Transverse colon (tissue), 4 donors: ENCODE results near the gene OTOL1.

Source experiments
- POLR2AphosphoS5 ChIP-seq, 3 donors: sonication (generic); formaldehyde crosslinking; IDR thresholded peaks; one replicate each; pipeline ENCODE4 v1.6.1; 2016; ENCODE audit warnings: antibody characterized with exemption in 3 of 3
- TF ChIP-seq, protein P1 (sequence below), 5 experiments: fragments of 200-600 bp in 3 of 5; fragments of 450-650 bp in 2 of 5; sonication (generic) in 3 of 5; IDR thresholded peaks; 1 replicate in 2 of 5; 2 replicates in 3 of 5; pipeline ENCODE4 v1.5.1; 2016 to 2017; ENCODE audit warnings: antibody characterized with exemption in 5 of 5, inconsistent platforms in 3 of 5, mild to moderate bottlenecking in 2 of 5, moderate library complexity in 1 of 5

GRCh38 chr3:161523916-161524315 is 27.3 kb downstream of the OTOL1 start:
- TF ChIP-seq POLR2AphosphoS5 (IDR thresholded peaks at IDR 0.05) = no peak
- TF ChIP-seq, protein P1, sequence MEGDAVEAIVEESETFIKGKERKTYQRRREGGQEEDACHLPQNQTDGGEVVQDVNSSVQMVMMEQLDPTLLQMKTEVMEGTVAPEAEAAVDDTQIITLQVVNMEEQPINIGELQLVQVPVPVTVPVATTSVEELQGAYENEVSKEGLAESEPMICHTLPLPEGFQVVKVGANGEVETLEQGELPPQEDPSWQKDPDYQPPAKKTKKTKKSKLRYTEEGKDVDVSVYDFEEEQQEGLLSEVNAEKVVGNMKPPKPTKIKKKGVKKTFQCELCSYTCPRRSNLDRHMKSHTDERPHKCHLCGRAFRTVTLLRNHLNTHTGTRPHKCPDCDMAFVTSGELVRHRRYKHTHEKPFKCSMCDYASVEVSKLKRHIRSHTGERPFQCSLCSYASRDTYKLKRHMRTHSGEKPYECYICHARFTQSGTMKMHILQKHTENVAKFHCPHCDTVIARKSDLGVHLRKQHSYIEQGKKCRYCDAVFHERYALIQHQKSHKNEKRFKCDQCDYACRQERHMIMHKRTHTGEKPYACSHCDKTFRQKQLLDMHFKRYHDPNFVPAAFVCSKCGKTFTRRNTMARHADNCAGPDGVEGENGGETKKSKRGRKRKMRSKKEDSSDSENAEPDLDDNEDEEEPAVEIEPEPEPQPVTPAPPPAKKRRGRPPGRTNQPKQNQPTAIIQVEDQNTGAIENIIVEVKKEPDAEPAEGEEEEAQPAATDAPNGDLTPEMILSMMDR (IDR thresholded peaks at IDR 0.05) = no peak
